ENCODE data around the gene TNK1. TPM values are rescaled to one million over a fixed set of nuclear protein-coding genes. Genes with fewer than 3 reads are reported as not detected.

Gene TNK1
- total and polyA plus RNA-seq, 2 experiments from 2014 or later: 6.1 to 8.9 TPM

DNA sequence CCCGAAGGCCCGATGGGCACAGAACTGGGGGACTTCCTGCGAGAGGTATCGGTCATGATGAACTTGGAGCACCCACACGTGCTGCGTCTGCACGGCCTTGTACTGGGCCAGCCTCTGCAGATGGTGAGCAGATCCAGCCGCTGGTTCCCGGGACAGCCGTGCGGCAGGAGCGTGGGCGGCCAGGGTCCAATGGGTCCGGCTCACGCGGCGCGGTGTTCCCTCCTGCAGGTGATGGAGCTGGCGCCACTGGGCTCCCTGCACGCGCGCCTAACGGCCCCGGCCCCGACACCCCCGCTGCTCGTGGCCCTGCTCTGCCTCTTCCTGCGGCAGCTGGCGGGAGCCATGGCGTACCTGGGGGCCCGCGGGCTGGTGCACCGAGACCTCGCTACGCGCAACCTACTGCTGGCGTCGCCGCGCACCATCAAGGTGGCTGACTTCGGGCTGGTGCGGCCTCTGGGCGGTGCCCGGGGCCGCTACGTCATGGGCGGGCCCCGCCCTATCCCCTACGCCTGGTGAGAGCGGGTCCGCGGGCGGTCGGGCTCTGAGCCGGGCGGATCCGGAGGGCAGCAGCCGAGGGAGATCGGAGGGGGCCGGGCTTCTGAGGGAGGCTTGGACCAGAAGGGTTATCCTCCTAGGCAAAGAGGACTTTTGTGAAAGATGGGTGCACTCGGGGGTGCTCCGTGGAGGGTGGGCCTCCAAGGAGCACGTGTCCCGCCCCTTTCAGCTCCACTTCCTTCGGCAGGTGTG, 3.0 kb downstream of the TNK1 start:
- Histone ChIP-seq H3K9me2 (ENCODE audit: insufficient read depth) (no peaks in the 10 kb centered on the region), H2AFZ (peak overlapping the region; percentile 81; the same call in 1 of the 2 replicates), H3K27ac (ENCODE audit: low read depth) (no peak overlapping the region), H3K27me3 (ENCODE audit: insufficient read depth) (peaks cover 42% of the 10 kb centered on the region), H3K79me2 (replicated peaks; ENCODE audit: insufficient read depth) (no peaks in the 10 kb centered on the region), H3K4me3 (peak overlapping the region; percentile 74), H3F3A (replicated peaks; ENCODE audit: low read depth) (peaks cover 20% of the 10 kb centered on the region; the same call in 1 of the 2 replicates), H4K20me1 (replicated peaks; ENCODE audit: insufficient read depth) (no peaks in the 10 kb centered on the region; the same call in 1 of the 2 replicates), H3K36me3 (ENCODE audit: insufficient read depth) (no peaks in the 10 kb centered on the region; the same call in 1 of the 2 replicates), H3K4me1 (ENCODE audit: insufficient read depth) (peaks cover 17% of the 10 kb centered on the region), H3K4me2 (peak overlapping the region; percentile 95)
- Mint-ChIP-seq H3K27me3 (ENCODE audit: insufficient read depth, low read depth, poor library complexity) (peaks cover 40% of the 10 kb centered on the region), H3K4me3 (peak overlapping the region; percentile 66; the same call in 2 of the 3 replicates), H3K4me1 (peaks cover 21% of the 10 kb centered on the region), H3K36me3 (ENCODE audit: low read depth) (peaks cover 7% of the 10 kb centered on the region; the same call in 2 of the 3 replicates), H3K27ac (no peak overlapping the region), H3K9me3 (peaks cover 6% of the 10 kb centered on the region)
- ATAC-seq (peak; percentile 88), DNase-seq (ENCODE audit: low spot score) (peak; percentile 91)
- TF ChIP-seq CREB1 (CRISPR knock-in tag; IDR thresholded peaks at IDR 0.05; ENCODE audit: low read depth) (peak; percentile 88), POLR2AphosphoS5 (IDR thresholded peaks at IDR 0.05; ENCODE audit: low read depth) (peak; percentile 76), JUNB (IDR thresholded peaks at IDR 0.05; ENCODE audit: unreplicated experiment) (no peak), REST (IDR thresholded peaks at IDR 0.05; ENCODE audit: unreplicated experiment) (peak; percentile 9), ZNF331 (CRISPR knock-in tag; IDR thresholded peaks at IDR 0.05; ENCODE audit: low read depth) (no peak)

GRCh38 chr17:7384489-7385081, 3.7 kb downstream of the TNK1 start:
- DNase-seq (ENCODE audit: low spot score) (peak; percentile 44), ATAC-seq (peak; percentile 6)
- H3K4me2 ChIP-seq: peak overlapping the region; percentile 95
- Mint-ChIP-seq H3K4me3 (peak overlapping the region; percentile 66), H3K36me3 (ENCODE audit: low read depth) (peaks cover 7% of the 10 kb centered on the region), H3K4me1 (peaks cover 21% of the 10 kb centered on the region), H3K27me3 (ENCODE audit: insufficient read depth, low read depth, poor library complexity) (peaks cover 37% of the 10 kb centered on the region), H3K9me3 (no peaks in the 10 kb centered on the region), H3K27ac (no peak overlapping the region)
- H3F3A ChIP-seq (replicated peaks; ENCODE audit: low read depth): peaks cover 20% of the 10 kb centered on the region; the same call in 1 of the 2 replicates
- TF ChIP-seq STAT1 (IDR thresholded peaks at IDR 0.05; ENCODE audit: unreplicated experiment): no peak
- H3K36me3 ChIP-seq (ENCODE audit: insufficient read depth): no peaks in the 10 kb centered on the region; the same call in 1 of the 2 replicates
- peaks cover 17% of the 10 kb centered on the region for H3K4me1 ChIP-seq (ENCODE audit: insufficient read depth)
- no peak overlapping the region for H3K27ac ChIP-seq (ENCODE audit: low read depth)
- no peaks in the 10 kb centered on the region for H3K9me2 ChIP-seq (ENCODE audit: insufficient read depth)
- H3K27me3 ChIP-seq (ENCODE audit: insufficient read depth): peaks cover 36% of the 10 kb centered on the region
- H2AFZ ChIP-seq: peak overlapping the region; percentile 81; the same call in 1 of the 2 replicates
- no peaks in the 10 kb centered on the region; the same call in 1 of the 2 replicates for H4K20me1 ChIP-seq (replicated peaks; ENCODE audit: insufficient read depth)
- H3K79me2 ChIP-seq (replicated peaks; ENCODE audit: insufficient read depth): no peaks in the 10 kb centered on the region
- H3K4me3 ChIP-seq: peak overlapping the region; percentile 74
